NAMALWA (cell line): ENCODE data around the gene OGFR.

Experiments
- DNase-seq: peaks from one replicate; pipeline ENCODE4 v3.0.0-alpha.2; 2015; ENCODE audit warnings: low spot score

OGFR gene

GRCh38 chr20:62825333-62825985 is 20.8 kb downstream of the OGFR start:
- no peak for DNase-seq

GRCh38 chr20:62825986-62826645 is 21.5 kb downstream of the OGFR start:
- peak; percentile 87 for DNase-seq

- no peak for DNase-seq
Observed at GRCh38 chr20:62826646-62827310, 22.1 kb downstream of the OGFR start.

GRCh38 chr20:62827311-62828038 is 22.8 kb downstream of the OGFR start:
- DNase-seq: no peak

- DNase-seq: no peak
Observed at GRCh38 chr20:62828051-62828450, 23.4 kb downstream of the OGFR start.

GRCh38 chr20:62828511-62829230 is 24.0 kb downstream of the OGFR start:
- no peak for DNase-seq

GRCh38 chr20:62829231-62830230 is 24.9 kb downstream of the OGFR start:
- DNase-seq: no peak

- no peak for DNase-seq
Observed at GRCh38 chr20:62830251-62830650, 25.6 kb downstream of the OGFR start.

GRCh38 chr20:62830821-62831220 is 26.2 kb downstream of the OGFR start:
- no peak for DNase-seq

- DNase-seq: no peak
Observed at GRCh38 chr20:62831361-62831788, 26.7 kb downstream of the OGFR start.

- DNase-seq: no peak
Observed at GRCh38 chr20:62831854-62832211, 27.2 kb downstream of the OGFR start.

GRCh38 chr20:62832212-62832922 is 27.7 kb downstream of the OGFR start:
- peak; percentile 93 for DNase-seq

GRCh38 chr20:62832951-62833391 is 28.3 kb downstream of the OGFR start:
- DNase-seq: peak; percentile 86

- no peak for DNase-seq
Observed at GRCh38 chr20:62834967-62835730, 30.5 kb downstream of the OGFR start.

- no peak for DNase-seq
Observed at GRCh38 chr20:62835931-62836861, 31.6 kb downstream of the OGFR start.

- DNase-seq: no peak
Observed at GRCh38 chr20:62836967-62837490, 32.4 kb downstream of the OGFR start.

- DNase-seq: no peak
Observed at GRCh38 chr20:62837790-62838127, 33.1 kb downstream of the OGFR start.
